ENCODE measurements around the gene NUCB1.

DNA sequence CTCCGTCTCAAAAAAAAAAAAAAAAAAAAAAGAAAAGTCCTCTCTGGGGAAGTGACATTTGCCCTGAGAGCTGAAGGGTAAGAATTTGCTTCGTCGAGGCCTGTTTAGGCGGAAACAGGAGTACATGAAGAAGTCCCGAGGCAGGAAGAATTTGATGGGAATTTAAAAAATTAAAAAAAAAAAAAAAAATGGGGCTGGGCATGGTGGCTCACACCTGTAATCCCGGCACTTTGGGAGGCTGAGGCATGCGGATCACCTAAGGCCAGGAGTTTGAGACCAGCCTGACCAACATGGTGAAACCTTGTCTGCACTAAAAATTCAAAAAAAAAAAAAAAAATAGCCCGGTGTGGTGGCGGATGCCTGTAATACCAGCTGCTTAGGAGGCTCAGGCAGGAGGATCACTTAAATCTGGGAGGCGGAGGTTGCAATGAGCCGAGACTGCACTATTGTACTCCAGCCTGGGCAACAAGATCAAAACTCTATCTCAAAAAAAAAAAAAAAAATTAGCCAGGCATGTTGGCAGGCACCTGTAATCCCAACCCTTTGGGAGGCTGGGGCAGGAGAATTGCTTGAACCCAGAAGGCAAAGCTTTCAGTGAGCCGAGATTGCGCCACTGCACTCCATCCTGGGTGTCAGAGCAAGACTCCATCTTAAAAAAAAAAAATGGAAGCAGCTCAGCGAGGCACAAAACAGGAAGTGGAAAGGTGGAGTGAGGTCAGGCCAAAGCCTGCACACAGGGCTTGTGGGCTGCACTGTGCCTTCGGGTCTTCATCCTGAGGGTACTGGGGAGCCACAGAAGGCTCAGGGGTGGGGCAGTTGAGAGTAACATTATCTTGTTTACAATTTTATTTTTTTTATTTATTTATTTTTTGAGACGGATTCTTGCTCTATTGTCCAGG lies 59.5 kb downstream of the NUCB1 start:
- TF ChIP-seq, protein P1, sequence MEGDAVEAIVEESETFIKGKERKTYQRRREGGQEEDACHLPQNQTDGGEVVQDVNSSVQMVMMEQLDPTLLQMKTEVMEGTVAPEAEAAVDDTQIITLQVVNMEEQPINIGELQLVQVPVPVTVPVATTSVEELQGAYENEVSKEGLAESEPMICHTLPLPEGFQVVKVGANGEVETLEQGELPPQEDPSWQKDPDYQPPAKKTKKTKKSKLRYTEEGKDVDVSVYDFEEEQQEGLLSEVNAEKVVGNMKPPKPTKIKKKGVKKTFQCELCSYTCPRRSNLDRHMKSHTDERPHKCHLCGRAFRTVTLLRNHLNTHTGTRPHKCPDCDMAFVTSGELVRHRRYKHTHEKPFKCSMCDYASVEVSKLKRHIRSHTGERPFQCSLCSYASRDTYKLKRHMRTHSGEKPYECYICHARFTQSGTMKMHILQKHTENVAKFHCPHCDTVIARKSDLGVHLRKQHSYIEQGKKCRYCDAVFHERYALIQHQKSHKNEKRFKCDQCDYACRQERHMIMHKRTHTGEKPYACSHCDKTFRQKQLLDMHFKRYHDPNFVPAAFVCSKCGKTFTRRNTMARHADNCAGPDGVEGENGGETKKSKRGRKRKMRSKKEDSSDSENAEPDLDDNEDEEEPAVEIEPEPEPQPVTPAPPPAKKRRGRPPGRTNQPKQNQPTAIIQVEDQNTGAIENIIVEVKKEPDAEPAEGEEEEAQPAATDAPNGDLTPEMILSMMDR (IDR thresholded peaks at IDR 0.05), result no peak
- TF ChIP-seq POLR2A (IDR thresholded peaks at IDR 0.05), result no peak

All from uterus (tissue), 2 donors.